Measurements from ENCODE around the gene ACTR3.

Gene ACTR3

DNA sequence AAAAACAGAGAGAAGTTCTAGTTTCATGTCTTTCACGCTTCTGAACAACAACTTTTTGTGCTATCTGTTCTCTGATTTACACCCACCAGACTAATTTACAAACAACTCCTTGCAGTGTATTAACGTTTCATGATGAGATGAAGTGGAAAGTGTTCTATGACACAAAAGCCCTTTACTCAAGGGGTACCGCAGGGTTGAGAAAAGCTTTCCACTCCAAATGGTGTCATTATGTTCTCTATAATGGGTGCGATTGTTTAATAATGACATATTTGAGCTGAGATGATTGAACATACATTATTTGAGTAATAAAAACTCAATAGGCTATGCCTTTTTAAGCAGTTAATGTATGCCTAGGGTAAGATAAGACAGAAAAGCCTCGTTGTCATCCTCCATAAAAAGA lies 76.3 kb downstream of the ACTR3 start:
- DNase-seq (ENCODE audit: low spot score) = no peak

- DNase-seq (ENCODE audit: low spot score) = no peak
Measured at GRCh38 chr2:113966832-113967231, 76.9 kb downstream of the ACTR3 start.

DNA sequence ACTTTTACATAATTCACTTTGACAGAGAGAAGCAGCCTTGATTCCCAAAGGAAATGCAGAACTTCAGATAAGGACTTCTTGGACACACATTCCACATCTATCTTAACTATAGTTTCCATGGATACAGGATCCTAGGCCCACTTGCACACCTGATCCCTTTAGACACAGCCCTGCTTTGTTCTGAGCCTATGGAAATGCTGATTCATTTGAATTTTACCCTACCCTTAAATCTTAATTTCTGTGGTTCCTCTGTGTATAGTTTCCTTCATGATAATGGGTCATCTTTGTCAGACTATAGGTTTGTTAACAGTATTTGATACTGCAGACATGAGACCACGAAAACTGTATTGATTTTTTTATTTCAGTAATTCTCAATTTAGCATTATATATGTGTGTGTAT lies 77.4 kb downstream of the ACTR3 start:
- no peak for DNase-seq (ENCODE audit: low spot score)

DNA sequence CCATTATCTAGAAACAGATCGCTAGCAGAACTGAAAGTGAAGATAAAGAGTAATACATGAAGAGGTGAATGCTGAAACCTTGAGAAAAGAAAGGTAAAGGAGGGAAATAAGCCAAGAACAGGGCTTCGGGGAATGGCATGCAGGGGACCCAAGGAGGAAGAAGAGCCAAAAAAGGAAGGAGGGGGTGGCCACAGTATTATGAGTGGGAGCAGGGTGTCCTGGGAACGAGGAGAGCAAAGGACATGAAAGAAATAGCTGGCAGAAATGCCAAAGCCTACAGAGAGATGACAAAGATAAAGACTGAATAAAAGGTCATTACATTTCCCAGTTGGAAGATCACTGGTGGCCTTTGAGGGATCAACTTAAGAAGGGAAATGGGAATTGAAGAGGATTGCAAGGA lies 82.9 kb downstream of the ACTR3 start:
- DNase-seq (ENCODE audit: low spot score) = no peak

- no peak for DNase-seq (ENCODE audit: low spot score)
Measured at GRCh38 chr2:113973810-113974209, 83.9 kb downstream of the ACTR3 start.

- DNase-seq (ENCODE audit: low spot score) = no peak
Measured at GRCh38 chr2:113974727-113975126, 84.8 kb downstream of the ACTR3 start.

- no peak for DNase-seq (ENCODE audit: low spot score)
Measured at GRCh38 chr2:113976277-113976928, 86.5 kb downstream of the ACTR3 start.

DNA sequence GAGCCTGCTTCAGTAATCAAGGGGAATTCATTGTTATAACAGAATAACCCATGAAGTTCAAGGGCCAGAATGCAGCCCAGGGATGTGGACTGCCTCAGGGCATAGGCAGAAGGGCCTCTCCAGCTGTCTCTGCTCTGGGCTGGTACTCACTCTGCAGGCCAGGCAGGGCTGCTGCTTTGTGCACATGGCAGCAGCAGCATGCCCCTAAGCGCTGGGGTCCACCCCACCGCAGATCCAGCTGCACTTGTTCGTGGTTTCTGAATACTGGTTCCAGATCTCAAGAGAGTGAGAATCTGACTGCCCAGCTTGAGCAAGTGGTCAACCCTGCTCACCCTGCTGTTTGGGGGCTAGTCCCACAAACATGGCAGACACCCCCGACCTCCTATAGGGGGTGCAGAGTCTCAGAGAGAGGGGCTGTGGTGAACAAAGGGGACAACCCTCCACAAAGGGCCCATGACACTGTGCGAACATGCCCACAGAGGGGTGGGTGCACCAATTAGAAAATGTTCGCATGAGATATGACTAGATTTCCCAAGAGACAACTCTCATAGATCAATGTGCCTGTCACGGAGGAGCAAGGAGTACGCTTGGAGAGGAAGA lies 87.3 kb downstream of the ACTR3 start:
- DNase-seq (ENCODE audit: low spot score) = no peak

DNA sequence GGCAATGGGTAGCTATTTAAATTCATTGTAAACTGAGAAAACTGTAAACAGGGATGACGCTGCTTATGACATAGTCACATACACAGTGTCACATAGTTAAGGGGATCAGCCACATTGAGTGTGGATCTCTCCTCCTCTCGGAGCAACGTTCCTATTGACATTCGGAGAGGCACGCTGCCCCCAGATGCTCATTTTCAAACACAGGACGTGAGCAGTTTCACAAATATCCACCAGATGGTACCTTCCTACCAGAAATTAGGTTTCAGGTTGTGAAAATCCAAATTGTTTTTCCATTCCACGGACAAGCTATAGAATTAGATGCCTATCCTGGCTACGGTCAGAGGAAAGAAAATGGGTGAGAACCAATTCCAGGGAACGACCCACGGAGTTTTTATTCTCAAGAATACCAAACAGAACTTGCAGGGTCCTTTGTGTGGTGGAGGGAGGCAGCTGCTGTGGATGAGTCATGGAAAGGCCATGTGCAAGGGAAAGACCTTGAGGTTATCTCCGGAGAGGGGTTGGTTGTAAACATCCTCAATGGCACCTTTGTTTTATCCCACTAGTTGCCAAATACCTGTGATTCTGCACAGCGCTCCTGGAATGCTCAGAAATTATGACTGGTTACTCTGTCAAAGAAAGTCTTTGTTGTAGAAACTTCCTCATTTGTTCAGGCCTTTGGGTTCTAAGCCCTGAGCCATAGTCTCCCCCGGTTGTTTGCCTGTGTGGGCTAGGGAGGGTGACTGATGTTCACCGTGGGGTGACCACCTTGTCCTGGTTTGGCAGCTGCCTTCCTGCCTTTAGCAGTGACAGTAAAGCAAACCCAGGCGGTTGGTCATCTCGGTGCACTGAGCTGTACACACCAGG lies 88.0 kb downstream of the ACTR3 start:
- DNase-seq (ENCODE audit: low spot score) = no peak

DNA sequence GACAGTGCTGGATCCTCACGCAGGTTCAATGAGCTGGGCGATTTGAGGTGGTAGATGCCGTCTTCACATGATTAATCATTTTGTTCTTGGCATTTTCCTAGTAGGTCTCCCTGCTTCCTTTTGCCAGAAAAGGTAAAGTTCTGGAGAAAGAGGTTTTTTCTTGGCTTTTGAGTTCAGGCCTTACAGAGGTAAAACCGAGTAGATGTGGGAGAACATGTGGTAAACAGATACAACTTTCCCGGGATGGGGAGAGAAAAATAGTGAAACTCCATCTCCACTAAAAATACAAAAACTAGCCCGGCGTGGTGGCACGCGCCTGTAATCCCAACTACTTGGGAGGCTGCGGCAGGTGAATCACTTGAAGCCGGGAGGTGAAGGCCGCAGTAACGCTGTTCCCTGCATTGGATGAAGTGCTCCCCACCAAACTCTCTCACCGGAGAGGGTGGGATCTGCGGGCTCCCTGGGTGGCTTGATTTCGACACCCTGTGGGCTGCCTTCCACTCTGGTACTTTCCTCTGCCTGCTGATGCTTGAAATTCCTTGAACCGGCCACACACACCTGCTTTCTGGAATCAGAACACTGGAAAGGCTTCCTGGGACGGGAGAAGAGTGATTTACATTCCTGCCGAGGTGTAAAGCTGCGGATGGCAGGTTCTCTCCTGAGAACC lies 88.8 kb downstream of the ACTR3 start:
- no peak for DNase-seq (ENCODE audit: low spot score)

DNA sequence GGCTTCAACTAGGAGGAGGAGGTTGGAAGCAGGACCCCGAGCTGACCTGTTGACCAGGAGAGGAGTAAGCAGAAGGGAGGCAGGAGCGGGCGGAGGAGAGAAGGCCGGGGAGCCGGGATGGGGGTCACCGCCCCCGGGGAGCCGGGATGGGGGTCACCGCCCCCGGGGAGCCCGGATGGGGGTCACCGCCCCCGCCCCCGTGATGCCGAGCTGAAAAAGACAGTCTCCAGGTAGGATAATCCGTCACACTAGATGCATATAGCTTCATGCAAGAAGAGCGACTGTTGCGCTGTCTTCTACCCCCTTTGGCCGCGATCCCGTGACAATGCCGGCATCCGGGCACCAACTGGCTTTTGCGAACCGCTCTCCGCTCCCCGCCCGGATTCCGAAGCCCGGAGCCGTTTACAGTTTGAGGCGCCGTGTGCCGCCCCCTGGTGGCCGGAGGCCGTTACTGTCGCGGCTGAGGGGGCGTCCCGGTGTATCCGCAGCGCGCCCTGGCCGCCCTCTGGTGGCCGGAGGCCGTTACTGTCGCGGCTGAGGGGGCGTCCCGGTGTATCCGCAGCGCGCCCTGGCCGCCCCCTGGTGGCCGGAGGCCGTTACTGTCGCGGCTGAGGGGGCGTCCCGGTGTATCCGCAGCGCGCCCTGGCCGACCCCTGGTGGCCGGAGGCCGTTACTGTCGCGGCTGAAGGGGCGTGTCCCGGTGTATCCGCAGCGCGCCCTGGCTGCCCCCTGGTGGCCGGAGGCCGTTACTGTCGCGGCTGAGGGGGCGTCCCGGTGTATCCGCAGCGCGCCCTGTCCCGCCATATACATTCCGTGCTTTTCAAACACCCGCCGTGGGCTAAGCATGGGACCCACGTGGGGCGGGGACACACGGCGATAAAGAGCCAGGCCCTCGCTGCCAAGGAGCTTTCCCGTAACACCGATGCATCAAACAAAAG lies 89.6 kb downstream of the ACTR3 start:
- DNase-seq (ENCODE audit: low spot score) = no peak

DNA sequence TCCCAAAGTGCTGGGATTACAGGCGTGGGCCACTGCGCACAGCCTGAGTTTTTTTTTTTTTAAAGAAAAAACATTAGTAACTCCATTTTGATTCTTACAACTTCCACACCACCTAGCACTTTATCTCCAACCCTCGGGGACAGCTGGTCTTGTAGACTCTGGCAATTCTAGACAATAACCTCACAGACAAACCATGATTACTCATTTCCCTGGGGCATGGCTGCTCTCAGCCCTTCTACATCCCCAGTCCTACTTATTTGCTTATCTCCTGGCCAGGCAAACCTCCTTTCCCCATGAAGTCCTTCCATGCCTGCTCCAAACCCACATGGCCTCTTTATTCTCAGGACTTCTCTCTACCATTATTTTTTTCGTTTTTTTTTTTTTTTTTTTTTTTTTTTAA lies 91.1 kb downstream of the ACTR3 start:
- DNase-seq (ENCODE audit: low spot score) = no peak

- no peak for DNase-seq (ENCODE audit: low spot score)
Measured at GRCh38 chr2:113981404-113982134, 91.7 kb downstream of the ACTR3 start.

GRCh38 chr2:113985554-113986397 lies 95.9 kb downstream of the ACTR3 start:
- no peak for DNase-seq (ENCODE audit: low spot score)

DNA sequence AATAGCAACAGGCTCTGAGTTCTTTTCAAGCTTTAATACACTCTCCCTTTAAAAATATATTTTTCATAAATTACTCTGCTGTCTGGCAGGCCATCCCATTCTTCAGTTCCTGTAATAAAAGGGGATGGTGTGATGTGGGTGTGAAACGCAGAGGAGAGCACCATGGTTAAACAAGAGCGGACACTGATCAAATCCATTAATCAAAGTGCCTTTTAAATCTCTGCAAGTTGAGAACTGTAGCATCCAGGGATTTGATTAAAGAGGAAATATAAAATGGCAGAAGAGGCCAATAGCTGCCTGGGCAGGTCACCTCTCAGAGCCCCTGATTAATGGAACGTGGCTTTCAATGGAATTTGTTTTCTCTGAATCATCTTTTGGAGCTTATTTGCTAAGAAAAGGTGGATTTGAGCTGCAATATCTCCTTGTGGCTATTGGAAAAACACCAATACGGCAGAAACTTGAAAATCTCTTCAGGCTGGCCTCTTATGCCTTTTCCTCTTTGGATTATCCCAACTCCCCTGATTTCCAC lies 96.9 kb downstream of the ACTR3 start:
- DNase-seq (ENCODE audit: low spot score) = no peak

DNA sequence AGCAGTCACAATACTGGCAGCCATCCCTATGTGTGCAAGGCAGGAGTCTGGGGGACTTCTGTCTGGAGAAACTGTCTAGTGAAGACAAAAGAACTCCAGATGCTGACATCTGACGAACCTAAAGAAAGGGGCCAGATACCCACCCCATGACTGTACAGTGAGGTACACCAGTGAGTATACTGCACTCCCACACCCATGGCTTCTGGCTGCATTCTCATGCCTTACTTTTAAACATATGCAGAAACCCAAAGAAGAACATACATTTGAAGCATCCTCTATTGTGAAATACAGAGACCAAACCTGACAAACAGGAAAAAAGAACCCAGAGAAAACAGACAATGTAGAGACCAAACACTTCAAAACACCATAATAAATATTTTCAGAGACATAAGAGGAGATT lies 102.2 kb downstream of the ACTR3 start:
- no peak for DNase-seq (ENCODE audit: low spot score)

DNA sequence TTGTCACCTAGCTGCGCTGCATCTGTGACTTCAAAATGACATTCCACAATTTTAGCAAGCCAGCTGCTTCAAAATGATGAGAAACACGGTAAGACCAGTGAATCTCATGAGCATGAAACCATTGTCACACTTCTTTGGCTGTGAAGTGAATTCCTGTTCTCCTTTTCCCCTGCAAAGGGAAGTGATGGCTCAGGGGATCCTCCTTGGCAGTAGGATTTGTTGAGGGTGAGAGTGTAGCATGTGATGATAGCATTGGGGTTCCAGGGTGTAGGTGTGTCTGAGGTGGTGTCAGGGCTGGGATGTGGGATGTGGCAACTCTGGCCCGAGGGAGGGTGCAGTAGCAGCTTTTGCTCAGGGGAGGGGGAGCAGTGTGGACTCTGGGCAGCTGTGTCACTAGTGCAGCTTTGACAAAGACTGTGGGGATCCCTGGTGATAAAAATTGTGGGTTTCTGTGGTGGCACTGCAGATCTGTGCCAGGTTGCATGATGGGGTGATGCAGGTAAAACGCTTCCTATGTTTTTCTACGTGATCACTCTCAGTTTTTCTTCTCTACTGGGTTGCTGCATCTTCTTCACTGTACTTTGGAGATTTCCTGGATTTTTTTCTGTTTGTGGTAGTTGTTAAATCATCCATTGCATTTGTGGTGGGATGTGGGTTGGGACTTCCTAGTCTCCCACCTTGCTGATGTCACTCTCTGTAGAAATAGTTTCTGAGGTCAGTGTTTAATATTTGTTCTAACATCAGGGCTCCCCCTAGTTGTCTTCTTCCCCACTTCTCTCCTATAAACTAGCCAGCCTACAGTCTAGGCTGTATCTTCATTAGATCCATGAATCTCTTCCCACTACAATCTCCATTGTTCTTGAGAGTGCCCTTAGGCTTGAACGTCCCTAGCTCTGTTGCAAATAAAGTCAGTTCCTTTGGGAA lies 107.0 kb downstream of the ACTR3 start:
- no peak for DNase-seq (ENCODE audit: low spot score)

GRCh38 chr2:114001152-114001551 lies 111.3 kb downstream of the ACTR3 start:
- no peak for DNase-seq (ENCODE audit: low spot score)

DNA sequence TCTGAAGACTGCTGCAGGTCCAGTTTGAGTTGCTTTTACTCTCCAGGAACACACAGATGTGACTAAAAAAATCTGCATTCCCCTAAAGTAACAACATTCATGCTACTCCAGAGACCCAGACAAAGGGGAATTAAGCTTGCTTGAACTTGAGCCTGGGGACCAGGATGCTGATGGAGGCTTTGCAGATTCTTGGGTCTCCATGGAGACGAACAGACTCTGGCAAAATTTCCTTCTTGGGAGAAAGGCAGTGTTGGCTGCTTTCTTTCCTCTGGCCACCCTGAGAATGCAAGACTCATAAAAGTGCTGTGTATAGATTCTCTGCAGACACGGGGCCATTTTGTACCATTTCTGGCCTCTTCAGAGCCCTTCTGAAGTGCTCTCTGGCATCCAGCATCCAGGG lies 112.0 kb downstream of the ACTR3 start:
- no peak for DNase-seq (ENCODE audit: low spot score)

Data from CD4-positive, alpha-beta T cell treated with Interleukin-2 at 100 ng/mL for 4 hours (primary cell).